GM12892 (cell line): ENCODE measurements around the gene VMAC.

Experiments used
- POLR2A ChIP-seq: IDR thresholded peaks from 2 replicates; pipeline ENCODE4 v1.6.1; 2011; ENCODE audit warnings: low read depth, low read length, control low read depth
- POLR2AphosphoS5 ChIP-seq: IDR thresholded peaks from 2 replicates; pipeline ENCODE4 v1.6.1; 2011; ENCODE audit warnings: low read depth, low read length, control low read depth
- TAF1 ChIP-seq: IDR thresholded peaks from 2 replicates; pipeline ENCODE4 v1.6.1; 2011; ENCODE audit warnings: low read depth, mild to moderate bottlenecking, control low read depth, low read length, borderline replicate concordance

GRCh38 chr19:5895890-5896289, 8.8 kb upstream of the VMAC start:
- TF ChIP-seq POLR2A (no peak), POLR2AphosphoS5 (no peak), TAF1 (no peak)
